Osteocyte (in vitro differentiated cells): Measurements from ENCODE around the gene NPW. TPM values are rescaled to one million over a fixed set of nuclear protein-coding genes. Genes with fewer than 3 reads are reported as not detected.

Experiments used
- DNase-seq: peaks from one replicate; pipeline ENCODE4 v3.0.0; 2021; ENCODE audit warnings: mixed read lengths; ENCODE audit not compliant: unreplicated experiment; ENCODE audit errors: extremely low spot score
- H3K27ac Mint-ChIP-seq: one replicate; pipeline ENCODE4 v1.8.0; 2021; ENCODE audit warnings: mild to moderate bottlenecking, mixed read lengths; ENCODE audit not compliant: unreplicated experiment
- H3K27me3 Mint-ChIP-seq: one replicate; pipeline ENCODE4 v1.8.0; 2021; ENCODE audit warnings: mixed read lengths; ENCODE audit not compliant: unreplicated experiment
- H3K36me3 Mint-ChIP-seq: one replicate; pipeline ENCODE4 v1.8.0; 2021; ENCODE audit warnings: mixed read lengths; ENCODE audit not compliant: unreplicated experiment
- H3K4me1 Mint-ChIP-seq: one replicate; pipeline ENCODE4 v1.8.0; 2021; ENCODE audit warnings: mixed read lengths; ENCODE audit not compliant: unreplicated experiment
- H3K4me3 Mint-ChIP-seq: one replicate; pipeline ENCODE4 v1.8.0; 2021; ENCODE audit warnings: mild to moderate bottlenecking, moderate library complexity, mixed read lengths; ENCODE audit not compliant: unreplicated experiment
- H3K9me3 Mint-ChIP-seq: one replicate; pipeline ENCODE4 v1.8.0; 2021; ENCODE audit warnings: mixed read lengths; ENCODE audit not compliant: unreplicated experiment
- total RNA-seq: library from RNA; stranded (reverse); gene quantifications from 2 replicates; pipeline ENCODE4 v1.2.1, GENCODE V29; 2021
- TF ChIP-seq, protein P1 (sequence below): fragments of 200-600 bp; sonication (generic); IDR thresholded peaks from 2 replicates; pipeline ENCODE4 v1.5.0; 2021; ENCODE audit warnings: antibody characterized with exemption, mild to moderate bottlenecking, moderate library complexity

NPW gene
- total RNA-seq, 1 donor from 2014 or later = 4.1 TPM

GRCh38 chr16:2002406-2003230, 17.0 kb upstream of the NPW start:
- no peak overlapping the region for H3K4me3 Mint-ChIP-seq
- H3K4me1 Mint-ChIP-seq = peaks cover 24% of the 10 kb centered on the region
- no peaks in the 10 kb centered on the region for H3K27me3 Mint-ChIP-seq

GRCh38 chr16:2003231-2003826, 16.3 kb upstream of the NPW start:
- TF ChIP-seq, protein P1, sequence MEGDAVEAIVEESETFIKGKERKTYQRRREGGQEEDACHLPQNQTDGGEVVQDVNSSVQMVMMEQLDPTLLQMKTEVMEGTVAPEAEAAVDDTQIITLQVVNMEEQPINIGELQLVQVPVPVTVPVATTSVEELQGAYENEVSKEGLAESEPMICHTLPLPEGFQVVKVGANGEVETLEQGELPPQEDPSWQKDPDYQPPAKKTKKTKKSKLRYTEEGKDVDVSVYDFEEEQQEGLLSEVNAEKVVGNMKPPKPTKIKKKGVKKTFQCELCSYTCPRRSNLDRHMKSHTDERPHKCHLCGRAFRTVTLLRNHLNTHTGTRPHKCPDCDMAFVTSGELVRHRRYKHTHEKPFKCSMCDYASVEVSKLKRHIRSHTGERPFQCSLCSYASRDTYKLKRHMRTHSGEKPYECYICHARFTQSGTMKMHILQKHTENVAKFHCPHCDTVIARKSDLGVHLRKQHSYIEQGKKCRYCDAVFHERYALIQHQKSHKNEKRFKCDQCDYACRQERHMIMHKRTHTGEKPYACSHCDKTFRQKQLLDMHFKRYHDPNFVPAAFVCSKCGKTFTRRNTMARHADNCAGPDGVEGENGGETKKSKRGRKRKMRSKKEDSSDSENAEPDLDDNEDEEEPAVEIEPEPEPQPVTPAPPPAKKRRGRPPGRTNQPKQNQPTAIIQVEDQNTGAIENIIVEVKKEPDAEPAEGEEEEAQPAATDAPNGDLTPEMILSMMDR = no peak
- DNase-seq = no peak
- Mint-ChIP-seq H3K4me3 (no peak overlapping the region), H3K4me1 (peaks cover 31% of the 10 kb centered on the region), H3K36me3 (peaks cover 9% of the 10 kb centered on the region), H3K27ac (no peak overlapping the region), H3K27me3 (no peaks in the 10 kb centered on the region), H3K9me3 (no peaks in the 10 kb centered on the region)

More at GRCh38 chr16:2002406-2003230, 17.0 kb upstream of the NPW start:
- Mint-ChIP-seq H3K27ac (no peak overlapping the region), H3K9me3 (no peaks in the 10 kb centered on the region), H3K36me3 (peaks cover 12% of the 10 kb centered on the region)
- TF ChIP-seq, protein P1 = no peak
- no peak for DNase-seq

DNA sequence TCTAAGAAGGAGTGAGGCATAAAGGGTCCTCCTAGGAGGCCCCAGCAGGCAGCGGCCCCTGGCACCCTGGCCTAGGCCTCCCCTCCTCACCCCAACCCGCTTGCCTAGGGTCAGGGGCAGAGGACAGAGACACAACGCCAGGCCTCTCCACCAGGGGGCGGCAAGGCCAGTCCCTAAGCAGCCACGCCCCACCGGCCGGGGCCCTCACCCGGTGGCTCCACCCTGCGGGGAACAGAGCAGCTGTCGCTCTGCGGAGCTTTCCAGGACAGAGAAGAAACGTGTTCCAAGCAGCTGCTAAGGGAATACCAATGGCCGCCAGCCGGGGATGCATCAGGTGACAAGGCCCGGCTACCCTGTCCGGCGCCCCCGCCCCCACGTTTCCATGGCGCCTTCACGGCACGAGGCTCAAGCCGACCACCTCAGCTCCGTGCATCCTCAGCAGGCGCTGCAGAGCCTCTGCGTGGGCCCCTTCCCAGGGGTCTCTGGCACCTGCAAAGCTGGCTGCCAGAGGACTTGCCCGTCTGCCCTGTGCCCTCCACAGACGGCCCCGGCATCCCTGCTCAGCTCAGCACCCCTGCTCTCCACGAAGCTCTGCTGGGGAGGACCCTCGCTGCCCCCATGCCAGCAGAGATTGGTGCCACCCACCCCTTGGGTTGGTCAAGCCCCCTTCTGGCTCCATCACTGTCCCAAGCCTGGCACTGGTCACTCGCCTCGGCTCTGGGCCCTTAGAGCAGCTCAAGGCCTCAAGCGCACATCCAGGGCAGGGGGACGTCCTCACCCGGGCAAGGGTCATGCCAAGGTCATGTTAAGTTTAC, 15.6 kb upstream of the NPW start:
- H3K36me3 Mint-ChIP-seq = peaks cover 9% of the 10 kb centered on the region
- H3K9me3 Mint-ChIP-seq = no peaks in the 10 kb centered on the region
- DNase-seq = peak; percentile 96
- H3K27me3 Mint-ChIP-seq = no peaks in the 10 kb centered on the region
- H3K4me3 Mint-ChIP-seq = no peak overlapping the region
- H3K27ac Mint-ChIP-seq = no peak overlapping the region
- TF ChIP-seq, protein P1 = peak; percentile 97
- peaks cover 36% of the 10 kb centered on the region for H3K4me1 Mint-ChIP-seq

GRCh38 chr16:2004795-2005517, 14.6 kb upstream of the NPW start:
- H3K4me3 Mint-ChIP-seq = no peak overlapping the region
- H3K27ac Mint-ChIP-seq = peak overlapping the region; percentile 31
- DNase-seq = no peak
- TF ChIP-seq, protein P1 = no peak
- H3K4me1 Mint-ChIP-seq = peaks cover 36% of the 10 kb centered on the region
- no peaks in the 10 kb centered on the region for H3K9me3 Mint-ChIP-seq
- peaks cover 9% of the 10 kb centered on the region for H3K36me3 Mint-ChIP-seq
- no peaks in the 10 kb centered on the region for H3K27me3 Mint-ChIP-seq
